ENCODE results near the gene PEX7.

DNA sequence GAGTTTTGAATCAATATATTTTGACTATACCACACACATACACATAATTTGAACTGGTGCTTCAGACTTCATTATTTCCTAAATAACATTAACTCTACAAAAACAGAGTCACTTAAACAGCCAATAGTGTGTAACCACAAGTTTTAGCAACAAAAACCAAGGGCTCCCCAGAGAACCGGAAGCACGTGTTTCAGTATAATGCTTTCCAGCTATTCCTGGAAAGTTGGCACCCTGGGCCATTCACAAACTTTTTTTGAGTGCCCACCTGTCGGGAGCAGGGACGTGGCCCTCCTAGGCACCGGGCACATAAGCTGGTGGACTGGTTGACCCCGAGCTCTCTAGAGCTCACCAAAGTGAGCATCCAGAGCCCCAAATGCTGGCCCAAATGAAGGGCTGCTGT, 97.8 kb downstream of the PEX7 start:
- TF ChIP-seq, protein P1, sequence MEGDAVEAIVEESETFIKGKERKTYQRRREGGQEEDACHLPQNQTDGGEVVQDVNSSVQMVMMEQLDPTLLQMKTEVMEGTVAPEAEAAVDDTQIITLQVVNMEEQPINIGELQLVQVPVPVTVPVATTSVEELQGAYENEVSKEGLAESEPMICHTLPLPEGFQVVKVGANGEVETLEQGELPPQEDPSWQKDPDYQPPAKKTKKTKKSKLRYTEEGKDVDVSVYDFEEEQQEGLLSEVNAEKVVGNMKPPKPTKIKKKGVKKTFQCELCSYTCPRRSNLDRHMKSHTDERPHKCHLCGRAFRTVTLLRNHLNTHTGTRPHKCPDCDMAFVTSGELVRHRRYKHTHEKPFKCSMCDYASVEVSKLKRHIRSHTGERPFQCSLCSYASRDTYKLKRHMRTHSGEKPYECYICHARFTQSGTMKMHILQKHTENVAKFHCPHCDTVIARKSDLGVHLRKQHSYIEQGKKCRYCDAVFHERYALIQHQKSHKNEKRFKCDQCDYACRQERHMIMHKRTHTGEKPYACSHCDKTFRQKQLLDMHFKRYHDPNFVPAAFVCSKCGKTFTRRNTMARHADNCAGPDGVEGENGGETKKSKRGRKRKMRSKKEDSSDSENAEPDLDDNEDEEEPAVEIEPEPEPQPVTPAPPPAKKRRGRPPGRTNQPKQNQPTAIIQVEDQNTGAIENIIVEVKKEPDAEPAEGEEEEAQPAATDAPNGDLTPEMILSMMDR (IDR thresholded peaks at IDR 0.05), result no peak
- TF ChIP-seq POLR2A (IDR thresholded peaks at IDR 0.05), result no peak

Data from stomach (tissue), 4 donors.